ENCODE measurements around the gene PLXNB1.
"Not testable (repeated sequence)": the region's sequence is repeated elsewhere in the genome, so short reads cannot be mapped to it uniquely, and the experiment has no call there.

Gene PLXNB1

GRCh38 chr3:48463703-48464102, 33.8 kb upstream of the PLXNB1 start:
- DNase-seq: no peak

GRCh38 chr3:48461767-48462166, 31.9 kb upstream of the PLXNB1 start:
- not testable (repeated sequence) for DNase-seq

- DNase-seq: no peak
Measured at GRCh38 chr3:48460517-48460902, 30.6 kb upstream of the PLXNB1 start.

GRCh38 chr3:48459773-48460516, 30.1 kb upstream of the PLXNB1 start:
- no peak for DNase-seq

DNA sequence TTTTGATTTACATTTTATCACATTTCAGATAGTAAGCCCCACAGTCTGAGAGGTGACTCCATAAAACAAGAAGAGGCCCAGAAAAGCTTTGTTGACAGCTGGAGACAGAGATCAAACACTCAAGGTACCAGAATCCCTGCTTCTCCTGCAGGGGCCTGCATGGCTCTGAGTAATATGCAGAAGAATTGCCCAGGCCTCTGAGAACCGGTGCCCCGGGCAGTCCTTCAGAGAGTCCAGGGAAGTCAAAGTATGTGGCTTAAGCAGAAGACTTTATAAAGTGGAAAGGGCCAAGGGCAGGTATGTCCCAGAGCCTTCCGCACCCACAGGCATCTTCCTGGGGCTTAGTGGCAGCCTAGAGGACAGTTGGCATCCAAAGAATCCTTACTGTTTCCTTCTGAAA, 29.4 kb upstream of the PLXNB1 start:
- DNase-seq: no peak

DNA sequence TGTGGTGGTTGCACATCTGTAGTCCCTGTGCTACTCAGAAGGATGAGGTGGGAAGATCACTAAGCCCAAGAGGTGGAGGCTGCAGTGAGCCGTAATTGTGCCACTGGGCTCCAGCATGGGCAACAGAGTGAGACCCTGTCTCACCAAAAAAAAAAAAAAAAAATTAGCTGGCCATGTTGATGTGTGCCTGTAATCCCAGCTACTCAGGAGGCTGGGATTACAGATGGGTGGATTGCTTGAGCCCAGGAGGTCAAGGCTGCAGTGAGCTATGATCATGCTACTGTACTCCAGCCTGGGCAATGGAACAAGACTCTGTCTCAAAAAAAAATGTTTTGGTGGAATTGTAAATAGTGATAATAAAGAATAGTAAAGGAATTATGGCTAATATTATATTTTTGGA, 26.6 kb upstream of the PLXNB1 start:
- DNase-seq: peak in 1 of 4 experiments; percentile 20

GRCh38 chr3:48451270-48451669, 21.4 kb upstream of the PLXNB1 start:
- no peak for DNase-seq

DNA sequence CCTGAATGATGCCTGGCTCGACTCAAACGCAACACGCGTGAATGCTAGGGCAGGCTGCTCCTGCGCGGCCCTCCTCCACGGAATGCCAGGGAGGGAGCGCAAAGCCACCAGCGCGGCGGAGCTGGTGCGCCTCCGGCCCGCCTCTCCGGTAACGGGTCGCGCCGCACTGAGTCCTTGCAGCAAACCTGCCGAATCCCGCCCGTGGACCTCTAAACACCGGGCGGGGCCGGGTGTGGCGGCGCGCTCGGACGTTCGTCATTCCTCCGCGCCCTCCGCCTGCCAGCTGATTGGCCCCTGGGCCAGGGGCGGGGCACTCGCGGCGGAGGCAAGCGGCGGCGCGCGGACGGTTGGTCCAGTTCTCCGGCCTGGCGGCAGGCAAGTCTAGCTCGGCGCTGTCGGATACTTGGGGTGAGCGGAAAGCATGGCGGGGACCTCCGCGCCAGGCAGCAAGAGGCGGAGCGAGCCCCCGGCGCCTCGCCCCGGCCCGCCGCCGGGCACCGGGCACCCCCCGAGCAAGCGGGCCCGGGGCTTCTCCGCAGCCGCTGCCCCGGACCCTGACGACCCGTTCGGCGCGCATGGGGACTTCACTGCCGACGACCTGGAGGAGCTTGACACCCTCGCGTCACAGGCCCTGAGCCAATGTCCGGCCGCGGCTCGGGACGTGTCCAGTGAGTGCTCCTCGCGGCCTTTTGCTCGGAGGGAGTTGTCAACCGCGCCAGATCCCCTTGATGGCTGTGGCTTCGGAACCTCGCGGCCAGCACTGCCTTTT, 16.7 kb upstream of the PLXNB1 start, which contains the start of gene ATRIP:
TSS of gene ATRIP (plus strand) at position 313 of the 769 bp plus-strand sequence. CDS start at position 422, 109 bp downstream.
- DNase-seq: peak; percentile 91 to 96 (median 93)

DNA sequence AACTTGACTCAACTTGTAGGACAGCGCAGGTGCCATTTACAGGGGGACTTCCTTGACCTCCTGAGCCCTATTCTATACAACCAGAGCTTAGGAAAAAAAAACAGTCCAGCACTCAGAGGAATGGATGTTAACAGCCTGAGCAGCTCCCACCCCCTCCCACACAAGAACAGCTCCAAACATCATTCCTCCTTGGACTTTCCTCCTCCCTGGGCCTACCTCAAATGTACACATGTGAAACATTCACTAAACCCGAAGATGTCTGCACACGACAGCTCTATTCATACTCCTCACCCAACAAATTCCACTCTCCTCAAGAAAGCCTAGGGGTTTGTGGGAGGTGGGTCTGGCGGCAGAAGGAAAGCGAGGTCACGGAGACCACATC, 16.1 kb upstream of the PLXNB1 start:
- no peak for DNase-seq

- no peak for DNase-seq
Measured at GRCh38 chr3:48445277-48445882, 15.5 kb upstream of the PLXNB1 start.

GRCh38 chr3:48441940-48442339, 12.1 kb upstream of the PLXNB1 start:
- DNase-seq: no peak

GRCh38 chr3:48440590-48440958, 10.7 kb upstream of the PLXNB1 start:
- DNase-seq: peak in 3 of 4 experiments; percentile 7 to 45 (median 19)

GRCh38 chr3:48439820-48440589, 10.1 kb upstream of the PLXNB1 start, which contains the start of the genes CCDC51 and TMA7:
Gene CCDC51, minus strand, starts transcription at chr3:48440119. Its CDS starts 4,991 bp downstream, at chr3:48435128.
Gene TMA7, plus strand, starts transcription at chr3:48440257. Its CDS starts 40 bp downstream, at chr3:48440297.
- peak; percentile 97 to 98 (median 98) for DNase-seq

- no peak for DNase-seq
Measured at GRCh38 chr3:48437812-48438211, 7.9 kb upstream of the PLXNB1 start.

DNA sequence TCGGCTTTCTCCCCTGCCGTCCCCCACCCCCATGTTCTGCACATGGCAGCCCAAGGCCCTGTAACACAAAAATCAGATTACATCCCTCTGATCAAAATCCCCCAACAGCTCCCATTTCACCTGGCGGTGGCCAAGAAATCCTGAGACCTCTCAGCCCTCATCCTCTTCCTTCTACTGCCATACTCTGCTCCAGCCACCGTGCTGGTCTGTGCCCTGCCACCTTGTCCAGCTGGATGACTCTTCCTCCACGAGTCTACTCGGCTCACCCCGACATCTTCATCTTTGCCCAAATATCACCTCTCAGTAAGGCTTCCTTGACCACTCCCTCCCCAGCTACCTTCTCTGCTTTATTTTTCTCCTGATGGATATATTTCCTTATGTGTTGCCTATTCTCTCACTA, 7.0 kb upstream of the PLXNB1 start:
- DNase-seq: no peak

GRCh38 chr3:48436477-48436787, 6.5 kb upstream of the PLXNB1 start:
- DNase-seq: no peak

DNA sequence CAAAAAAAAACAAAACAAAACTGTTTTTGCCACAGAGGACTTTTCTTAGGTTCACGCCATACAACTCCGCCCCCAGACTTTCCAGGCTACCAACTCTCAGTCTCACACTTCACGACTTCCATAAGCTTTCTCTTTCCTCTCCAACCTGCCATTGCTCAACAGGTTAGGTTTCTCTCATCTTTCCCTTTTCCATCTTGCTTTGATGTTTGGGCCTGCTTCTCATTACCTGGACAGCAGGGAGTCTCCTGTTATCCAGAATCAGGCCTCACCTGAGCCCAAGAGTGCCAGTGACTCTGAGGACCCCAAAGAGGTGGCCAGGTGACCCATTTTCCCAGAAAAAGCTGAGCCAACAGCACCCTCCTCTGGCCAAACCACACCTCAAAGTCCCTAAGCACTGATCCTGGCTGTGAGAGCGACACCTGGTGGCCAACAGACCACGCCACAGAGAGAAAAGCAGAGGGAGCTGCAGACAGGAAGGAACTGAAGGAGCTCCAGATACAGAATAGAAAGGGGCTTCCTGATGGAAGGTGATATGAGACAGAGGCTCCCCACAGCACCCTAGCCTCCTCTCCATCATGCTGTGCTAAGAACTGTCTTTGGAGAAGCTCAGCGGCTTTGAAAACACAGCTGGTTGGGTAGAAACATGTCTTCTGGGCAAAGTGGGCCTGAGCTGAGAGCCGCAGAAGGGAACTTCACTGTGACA, 6.0 kb upstream of the PLXNB1 start:
- DNase-seq: peak; percentile 87 to 91 (median 90)

GRCh38 chr3:48435223-48435595, 5.3 kb upstream of the PLXNB1 start:
- no peak for DNase-seq

DNA sequence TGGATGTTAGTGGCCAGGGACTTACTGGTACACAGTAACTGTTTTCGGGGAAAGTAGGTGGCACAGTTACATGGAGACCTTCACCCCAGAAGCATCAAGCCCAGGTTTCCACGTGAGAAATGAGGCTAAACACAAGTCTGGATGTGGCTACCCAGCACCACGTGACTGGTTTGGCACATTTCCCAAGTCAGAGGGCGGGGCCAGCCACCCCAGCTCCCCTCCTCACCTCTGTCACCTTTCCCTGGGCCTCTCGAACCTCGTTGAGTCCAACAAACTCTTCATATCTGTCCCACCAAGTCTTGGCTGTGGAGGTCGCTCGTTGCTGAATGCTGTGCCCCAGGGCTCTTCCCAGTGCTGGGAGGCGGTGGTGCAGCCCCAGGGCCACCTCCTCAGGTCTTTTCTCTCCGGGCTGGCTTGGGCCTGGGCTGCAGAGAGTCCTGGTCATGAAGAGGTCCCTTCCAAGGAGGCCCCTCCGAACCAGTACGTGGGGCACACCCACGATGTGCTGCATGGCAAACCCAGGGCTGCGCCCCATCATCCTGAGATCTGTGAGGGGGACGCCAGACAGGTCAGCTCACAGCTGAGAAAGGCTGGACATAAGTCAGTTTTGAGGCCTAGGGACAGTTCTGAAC, 4.8 kb upstream of the PLXNB1 start:
- DNase-seq: no peak

- no peak for DNase-seq
Measured at GRCh38 chr3:48433472-48434118, 3.7 kb upstream of the PLXNB1 start.

All from suppressor macrophage (primary cell).